GM21825 (cell line): Measurements from ENCODE around the gene GRAMD1C.

ENCODE experiments used
- ATAC-seq: cut with Tn5 transposase; IDR thresholded peaks from one replicate; pipeline ENCODE4 v1.9.1; 2021; ENCODE audit warnings: mild to moderate bottlenecking, moderate library complexity; ENCODE audit not compliant: unreplicated experiment

Gene GRAMD1C

GRCh38 chr3:113947372-113948014 is 108.9 kb downstream of the GRAMD1C start, which contains the start of gene ZDHHC23:
TSS of gene ZDHHC23 (plus strand) at chr3:113948013. CDS start at chr3:113948803, 790 bp downstream.
- peak; percentile 79 for ATAC-seq

GRCh38 chr3:113948015-113948917 is 109.7 kb downstream of the GRAMD1C start:
- peak; percentile 41 for ATAC-seq

GRCh38 chr3:113952921-113953320 is 114.3 kb downstream of the GRAMD1C start:
- ATAC-seq = no peak

GRCh38 chr3:113953677-113954076 is 115.1 kb downstream of the GRAMD1C start:
- no peak for ATAC-seq

GRCh38 chr3:113954091-113954685 is 115.6 kb downstream of the GRAMD1C start:
- no peak for ATAC-seq

- no peak for ATAC-seq
Measured at GRCh38 chr3:113963879-113964278, 125.3 kb downstream of the GRAMD1C start.

- ATAC-seq = no peak
Measured at GRCh38 chr3:113966172-113966571, 127.6 kb downstream of the GRAMD1C start.

GRCh38 chr3:113968986-113969385 is 130.4 kb downstream of the GRAMD1C start:
- ATAC-seq = no peak

GRCh38 chr3:113977822-113978221 is 139.2 kb downstream of the GRAMD1C start:
- no peak for ATAC-seq

- no peak for ATAC-seq
Measured at GRCh38 chr3:113979916-113980315, 141.3 kb downstream of the GRAMD1C start.

- ATAC-seq = no peak
Measured at GRCh38 chr3:113981803-113982202, 143.2 kb downstream of the GRAMD1C start.

- ATAC-seq = no peak
Measured at GRCh38 chr3:113983544-113983943, 145.0 kb downstream of the GRAMD1C start.

GRCh38 chr3:113985541-113985940 is 147.0 kb downstream of the GRAMD1C start:
- ATAC-seq = peak; percentile 81
